NCI-H2196 (cell line): ENCODE results near the gene HAT1.

Experiments
- DNase-seq: peaks from one replicate; lab custom pipeline; 2025; ENCODE audit not compliant: unreplicated experiment; lab: John Stamatoyannopoulos, UW

Gene HAT1

DNA sequence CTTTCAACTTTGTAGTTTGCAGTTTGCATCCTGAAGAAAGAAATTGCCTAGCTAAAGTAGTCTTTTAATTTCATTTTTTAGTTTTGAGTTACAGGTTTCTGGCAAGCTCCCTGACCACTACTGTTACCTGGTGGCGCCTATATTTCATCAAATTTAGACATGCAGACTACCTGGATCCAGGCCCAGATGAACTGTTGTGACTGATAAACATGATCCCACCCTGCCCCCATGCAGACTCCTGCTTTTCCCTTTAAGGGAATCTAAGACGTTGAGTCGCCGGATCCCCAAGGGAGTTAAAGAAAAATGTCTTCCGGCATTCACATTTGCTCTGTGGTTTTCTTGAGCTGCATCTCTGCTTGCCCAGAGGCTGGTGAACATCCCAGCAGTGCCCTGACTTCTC, 99.7 kb downstream of the HAT1 start:
- DNase-seq = peak; percentile 27

DNA sequence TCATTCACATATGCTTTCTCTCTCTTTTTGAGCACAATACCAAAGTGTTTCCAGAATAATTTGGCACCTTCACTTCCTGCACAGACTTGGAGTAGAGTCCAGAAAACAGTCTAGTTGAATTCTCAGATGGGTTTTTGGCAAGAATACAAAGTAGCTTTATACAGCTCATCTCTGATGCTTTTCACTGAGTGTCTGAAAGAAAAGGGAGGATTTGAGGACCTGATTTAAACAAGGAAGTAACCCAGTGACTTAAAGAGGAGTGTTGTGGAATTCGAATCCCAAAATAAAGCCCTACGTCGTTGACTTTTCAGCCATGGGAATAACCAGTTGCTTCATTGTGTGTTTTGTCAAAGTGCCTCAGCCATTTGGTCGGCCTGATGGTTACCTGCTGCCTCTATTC, 109.3 kb downstream of the HAT1 start:
- no peak for DNase-seq
